Measurements from ENCODE around the gene ANP32A. TPM values are rescaled to one million over a fixed set of nuclear protein-coding genes. Genes with fewer than 3 reads are reported as not detected.

ANP32A gene
- total RNA-seq, 1 donor from 2014 or later = 129 TPM

- TF ChIP-seq CTCF (IDR thresholded peaks at IDR 0.05) = no peak
- no peak overlapping the region for H3K27ac ChIP-seq
- peaks cover 7% of the 10 kb centered on the region for H3K36me3 ChIP-seq
- DNase-seq (no peak), ATAC-seq (no peak)
- peaks cover 16% of the 10 kb centered on the region for H3K4me1 ChIP-seq
- intact Hi-C loops (cut with DNase I) = no loop called here
- no peaks in the 10 kb centered on the region for H3K9me3 ChIP-seq
- no peak overlapping the region for H3K4me3 ChIP-seq
- no peaks in the 10 kb centered on the region for H3K27me3 ChIP-seq (ENCODE audit: low read depth)
Observed at GRCh38 chr15:68774120-68774519, 46.6 kb downstream of the ANP32A start.

- Histone ChIP-seq H3K27ac (no peak overlapping the region), H3K4me3 (no peak overlapping the region), H3K36me3 (no peaks in the 10 kb centered on the region), H3K4me1 (peaks cover 16% of the 10 kb centered on the region), H3K27me3 (ENCODE audit: low read depth) (no peaks in the 10 kb centered on the region), H3K9me3 (no peaks in the 10 kb centered on the region)
- TF ChIP-seq CTCF (IDR thresholded peaks at IDR 0.05) = no peak
- no peak for DNase-seq
- ATAC-seq = no peak
- intact Hi-C loops (cut with DNase I) = no loop called here
Observed at GRCh38 chr15:68773036-68773435, 47.7 kb downstream of the ANP32A start.

DNA sequence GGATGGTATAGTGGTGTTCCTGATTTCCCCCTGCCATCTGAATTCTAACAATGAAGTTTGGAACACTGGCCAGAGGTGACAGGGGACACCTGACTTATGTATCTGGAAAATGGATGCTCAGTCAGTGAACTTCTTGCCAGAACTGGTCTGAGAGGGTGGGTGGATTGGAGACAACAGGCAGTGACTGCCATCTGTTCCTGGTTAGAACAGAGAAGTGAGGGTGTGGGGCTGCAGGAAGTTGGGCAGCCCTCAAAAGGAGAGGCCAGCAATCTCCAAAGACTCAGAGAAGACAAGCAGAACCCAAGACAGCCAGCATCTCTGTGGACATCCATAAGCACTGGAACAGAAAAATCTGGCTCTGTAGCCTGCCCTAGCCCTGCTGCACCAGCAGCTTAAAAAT, 50.5 kb downstream of the ANP32A start:
- ATAC-seq = no peak
- no peak overlapping the region for H3K27ac ChIP-seq
- no peaks in the 10 kb centered on the region for H3K27me3 ChIP-seq (ENCODE audit: low read depth)
- no peak overlapping the region for H3K4me3 ChIP-seq
- intact Hi-C loops (cut with DNase I) = no loop called here
- no peaks in the 10 kb centered on the region for H3K36me3 ChIP-seq
- TF ChIP-seq CTCF (IDR thresholded peaks at IDR 0.05) = no peak
- DNase-seq = no peak
- H3K9me3 ChIP-seq = no peaks in the 10 kb centered on the region
- peaks cover 1% of the 10 kb centered on the region for H3K4me1 ChIP-seq

DNA sequence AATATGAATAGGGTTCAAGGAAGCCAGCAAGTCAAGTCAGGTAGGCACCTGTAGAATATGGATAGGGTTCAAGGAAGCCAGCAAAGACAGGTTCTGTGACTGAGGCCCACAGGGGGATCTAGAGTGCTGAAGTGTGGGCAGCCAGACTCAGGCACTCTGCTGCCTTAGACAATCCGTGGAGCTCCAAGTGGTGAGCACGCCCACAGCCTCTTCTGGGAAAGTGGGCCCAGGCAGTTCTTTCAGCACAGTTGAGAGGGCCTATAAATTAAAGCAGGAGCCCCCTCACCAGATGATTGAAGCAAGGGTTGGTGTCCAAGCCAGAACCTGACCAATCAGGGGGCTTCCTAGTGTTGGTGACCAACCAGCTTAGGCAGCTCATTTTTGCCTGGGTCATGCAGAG, 51.0 kb downstream of the ANP32A start:
- H3K27ac ChIP-seq = no peak overlapping the region
- H3K9me3 ChIP-seq = no peaks in the 10 kb centered on the region
- no peaks in the 10 kb centered on the region for H3K4me1 ChIP-seq
- no peak overlapping the region for H3K4me3 ChIP-seq
- no peak for ATAC-seq
- no peaks in the 10 kb centered on the region for H3K27me3 ChIP-seq (ENCODE audit: low read depth)
- no peak for TF ChIP-seq CTCF (IDR thresholded peaks at IDR 0.05)
- H3K36me3 ChIP-seq = no peaks in the 10 kb centered on the region
- no peak for DNase-seq
- intact Hi-C loops (cut with DNase I) = no loop called here

DNA sequence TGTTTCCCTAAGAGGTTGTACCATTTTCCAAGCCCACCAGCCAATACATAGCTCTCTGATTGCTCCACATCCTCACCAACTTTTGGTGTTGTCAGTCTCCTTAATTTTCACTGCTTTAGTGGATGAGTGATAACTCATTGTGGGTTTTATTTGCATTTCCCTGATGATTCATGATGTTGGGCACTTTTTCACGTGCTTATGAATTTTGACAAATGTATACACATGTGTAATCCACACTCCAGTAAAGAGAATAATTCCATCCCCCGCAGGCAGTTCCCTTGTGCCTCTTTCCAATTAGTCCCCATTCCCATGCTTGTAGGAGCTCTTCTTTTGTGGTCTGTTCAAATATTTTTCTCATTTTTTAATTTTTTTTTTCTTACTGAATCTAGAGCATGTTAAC, 52.4 kb downstream of the ANP32A start:
- Histone ChIP-seq H3K36me3 (no peaks in the 10 kb centered on the region), H3K4me3 (no peak overlapping the region), H3K9me3 (no peaks in the 10 kb centered on the region), H3K27me3 (ENCODE audit: low read depth) (no peaks in the 10 kb centered on the region), H3K4me1 (no peaks in the 10 kb centered on the region), H3K27ac (no peak overlapping the region)
- TF ChIP-seq CTCF (IDR thresholded peaks at IDR 0.05) = no peak
- ATAC-seq (no peak), DNase-seq (no peak)
- intact Hi-C loops (cut with DNase I) = no loop called here

DNA sequence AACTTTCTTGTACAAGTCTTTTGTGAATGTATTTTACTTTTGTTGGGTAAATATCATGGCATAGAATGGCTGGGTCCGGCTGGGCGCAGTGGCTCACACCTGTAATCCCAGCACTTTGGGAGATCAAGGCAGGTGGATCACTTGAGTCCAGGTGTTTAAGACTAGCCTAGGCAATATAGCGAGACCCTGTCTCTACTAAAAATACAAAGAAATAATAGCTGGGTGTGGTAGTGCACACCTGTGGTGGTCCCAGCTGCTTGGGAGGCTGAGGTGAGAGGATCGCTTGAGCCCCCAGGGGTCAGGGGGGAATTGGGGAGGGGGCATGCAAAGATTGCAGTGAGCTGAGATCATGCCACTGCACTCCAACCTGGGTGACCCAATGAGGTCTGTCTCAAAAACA, 52.9 kb downstream of the ANP32A start:
- no peak for TF ChIP-seq CTCF (IDR thresholded peaks at IDR 0.05)
- Histone ChIP-seq H3K4me3 (no peak overlapping the region), H3K9me3 (no peaks in the 10 kb centered on the region), H3K36me3 (no peaks in the 10 kb centered on the region), H3K27me3 (ENCODE audit: low read depth) (no peaks in the 10 kb centered on the region), H3K4me1 (no peaks in the 10 kb centered on the region), H3K27ac (no peak overlapping the region)
- intact Hi-C loops (cut with DNase I) = no loop called here
- no peak for DNase-seq
- ATAC-seq = no peak
